ENCODE data around the gene GUCD1. TPM values are rescaled to one million over a fixed set of nuclear protein-coding genes. Genes with fewer than 3 reads are reported as not detected.
A peak's percentile ranks its signal among the peaks of the same experiment; 100 is the strongest.

The GUCD1 gene
- total and polyA plus RNA-seq, 2 donors from 2014 or later = 111 to 150 TPM

- FAIRE-seq (no peak), DNase-seq (no peak)
- peaks cover 0 to 29% (median 23%) of the 10 kb centered on the region in 3 donors for H3K4me1 ChIP-seq (ENCODE audit: control insufficient read depth in 2 of 3, insufficient read depth in 2 of 3, low read depth in 1 of 3, low read length in 3 of 3)
- H3K9ac ChIP-seq (ENCODE audit: low read length in 3 of 3) = no peak overlapping the region
- intact Hi-C loops (cut with DNase I) = no loop called here
- H3K27ac ChIP-seq (ENCODE audit: low read depth in 2 of 2, low read length in 2 of 2) = no peak overlapping the region
- no peaks in the 10 kb centered on the region for H3K27me3 ChIP-seq (ENCODE audit: control insufficient read depth, insufficient read depth, low read length)
- no peak for TF ChIP-seq CTCF (IDR thresholded peaks at IDR 0.05; ENCODE audit: borderline replicate concordance, extremely low read depth, insufficient read depth)
- peaks cover 8 to 68% (median 52%) of the 10 kb centered on the region in 3 donors for H3K36me3 ChIP-seq (ENCODE audit: control insufficient read depth in 2 of 3, insufficient read depth in 3 of 3, low read length in 3 of 3)
- H3K4me3 ChIP-seq (ENCODE audit: low read length in 3 of 3) = no peak overlapping the region
- H3K9me3 ChIP-seq (ENCODE audit: control insufficient read depth in 2 of 3, insufficient read depth in 1 of 3, low read length in 3 of 3) = no peaks in the 10 kb centered on the region
These were observed 11.2 kb downstream of the GUCD1 start for GRCh38 chr22:24543679-24544243.

- DNase-seq = no peak
- H3K36me3 ChIP-seq (ENCODE audit: control insufficient read depth in 2 of 3, insufficient read depth in 3 of 3, low read length in 3 of 3) = peaks cover 8 to 63% (median 47%) of the 10 kb centered on the region in 3 donors
- no peak overlapping the region for H3K9ac ChIP-seq (ENCODE audit: low read length in 3 of 3)
- FAIRE-seq = no peak
- H3K4me1 ChIP-seq (ENCODE audit: control insufficient read depth in 2 of 3, insufficient read depth in 2 of 3, low read depth in 1 of 3, low read length in 3 of 3) = peaks cover 0 to 24% (median 22%) of the 10 kb centered on the region in 3 donors
- TF ChIP-seq CTCF (IDR thresholded peaks at IDR 0.05; ENCODE audit: borderline replicate concordance, extremely low read depth, insufficient read depth) = no peak
- no peak overlapping the region for H3K4me3 ChIP-seq (ENCODE audit: low read length in 3 of 3)
- no peaks in the 10 kb centered on the region for H3K27me3 ChIP-seq (ENCODE audit: control insufficient read depth, insufficient read depth, low read length)
- peak overlapping the region; percentile 10 to 34 for H3K27ac ChIP-seq (ENCODE audit: low read depth in 2 of 2, low read length in 2 of 2)
- intact Hi-C loops (cut with DNase I) = no loop called here
- H3K9me3 ChIP-seq (ENCODE audit: control insufficient read depth in 2 of 3, insufficient read depth in 1 of 3, low read length in 3 of 3) = no peaks in the 10 kb centered on the region
These were observed 11.7 kb downstream of the GUCD1 start for GRCh38 chr22:24543185-24543601.

- H3K9me3 ChIP-seq (ENCODE audit: control insufficient read depth in 2 of 3, insufficient read depth in 1 of 3, low read length in 3 of 3) = no peaks in the 10 kb centered on the region
- no peak for TF ChIP-seq CTCF (IDR thresholded peaks at IDR 0.05; ENCODE audit: borderline replicate concordance, extremely low read depth, insufficient read depth)
- H3K4me1 ChIP-seq (ENCODE audit: control insufficient read depth in 2 of 3, insufficient read depth in 2 of 3, low read depth in 1 of 3, low read length in 3 of 3) = peaks cover 0 to 24% (median 22%) of the 10 kb centered on the region in 3 donors
- FAIRE-seq (no peak), DNase-seq (no peak)
- intact Hi-C loops (cut with DNase I) = no loop called here
- H3K27ac ChIP-seq (ENCODE audit: low read depth in 2 of 2, low read length in 2 of 2) = peak overlapping the region; percentile 10 to 64
- no peak overlapping the region for H3K9ac ChIP-seq (ENCODE audit: low read length in 3 of 3)
- no peaks in the 10 kb centered on the region for H3K27me3 ChIP-seq (ENCODE audit: control insufficient read depth, insufficient read depth, low read length)
- peaks cover 5 to 57% (median 42%) of the 10 kb centered on the region in 3 donors for H3K36me3 ChIP-seq (ENCODE audit: control insufficient read depth in 2 of 3, insufficient read depth in 3 of 3, low read length in 3 of 3)
- no peak overlapping the region for H3K4me3 ChIP-seq (ENCODE audit: low read length in 3 of 3)
These were observed 12.3 kb downstream of the GUCD1 start for GRCh38 chr22:24542641-24543040.
